Rectal smooth muscle tissue (tissue), 1 donor: Measurements from ENCODE around the gene IL1R1.

ENCODE experiments used
- H3K27ac ChIP-seq: one replicate; pipeline ENCODE4 v1.7.0; 2013; ENCODE audit warnings: low read depth, low read length, inconsistent platforms
- H3K27me3 ChIP-seq: one replicate; pipeline ENCODE4 v1.7.0; 2013; ENCODE audit warnings: low read length; ENCODE audit not compliant: control insufficient read depth, insufficient read depth
- H3K36me3 ChIP-seq: one replicate; pipeline ENCODE4 v1.7.0; 2013; ENCODE audit warnings: low read length; ENCODE audit not compliant: control insufficient read depth, insufficient read depth
- H3K4me1 ChIP-seq: one replicate; pipeline ENCODE4 v1.7.0; 2013; ENCODE audit warnings: low read length; ENCODE audit not compliant: control insufficient read depth, insufficient read depth
- H3K4me3 ChIP-seq: one replicate; pipeline ENCODE4 v1.7.0; 2013; ENCODE audit warnings: low read length
- H3K9ac ChIP-seq: one replicate; pipeline ENCODE4 v1.7.0; 2013; ENCODE audit warnings: low read length

Gene IL1R1

GRCh38 chr2:102129951-102130646, 12.4 kb upstream of the IL1R1 start:
- H3K27me3 ChIP-seq, result no peaks in the 10 kb centered on the region
- H3K4me1 ChIP-seq, result no peaks in the 10 kb centered on the region
- H3K27ac ChIP-seq, result no peak overlapping the region
- H3K36me3 ChIP-seq, result no peaks in the 10 kb centered on the region
- no peak overlapping the region for H3K9ac ChIP-seq
- H3K4me3 ChIP-seq, result no peak overlapping the region

- no peak overlapping the region for H3K9ac ChIP-seq
- no peaks in the 10 kb centered on the region for H3K36me3 ChIP-seq
- H3K4me1 ChIP-seq, result no peaks in the 10 kb centered on the region
- H3K27ac ChIP-seq, result no peak overlapping the region
- no peak overlapping the region for H3K4me3 ChIP-seq
- no peaks in the 10 kb centered on the region for H3K27me3 ChIP-seq
These were observed 11.9 kb upstream of the IL1R1 start for GRCh38 chr2:102130647-102130991.

- H3K9ac ChIP-seq, result no peak overlapping the region
- no peaks in the 10 kb centered on the region for H3K27me3 ChIP-seq
- no peak overlapping the region for H3K27ac ChIP-seq
- no peak overlapping the region for H3K4me3 ChIP-seq
- H3K4me1 ChIP-seq, result no peaks in the 10 kb centered on the region
- H3K36me3 ChIP-seq, result no peaks in the 10 kb centered on the region
These were observed 11.0 kb upstream of the IL1R1 start for GRCh38 chr2:102131564-102131963.

- Histone ChIP-seq H3K36me3 (no peaks in the 10 kb centered on the region), H3K27ac (no peak overlapping the region), H3K4me1 (peaks cover 3% of the 10 kb centered on the region), H3K27me3 (no peaks in the 10 kb centered on the region), H3K4me3 (no peak overlapping the region), H3K9ac (no peak overlapping the region)
These were observed 5.4 kb upstream of the IL1R1 start for GRCh38 chr2:102137138-102137537.

DNA sequence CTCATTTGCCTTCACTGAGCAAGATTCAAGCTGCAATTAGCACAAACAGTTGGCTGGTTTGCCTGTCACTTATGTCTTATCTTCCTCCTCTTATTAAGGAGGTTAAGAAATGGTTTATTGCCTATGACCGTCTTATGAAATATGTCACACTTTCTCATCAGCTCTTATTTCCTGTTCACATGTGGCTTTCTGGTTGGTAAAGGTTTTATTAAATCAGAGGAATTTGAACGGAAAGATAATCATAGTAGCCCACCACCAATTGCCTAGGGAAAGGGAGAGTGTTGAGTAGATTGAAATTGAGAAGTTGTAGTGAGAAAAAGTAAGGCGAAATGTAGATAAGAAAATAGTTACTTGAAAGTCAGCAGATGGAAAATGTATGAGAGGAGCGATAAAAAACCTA, 4.2 kb upstream of the IL1R1 start:
- no peak overlapping the region for H3K27ac ChIP-seq
- no peaks in the 10 kb centered on the region for H3K36me3 ChIP-seq
- no peaks in the 10 kb centered on the region for H3K27me3 ChIP-seq
- H3K9ac ChIP-seq, result no peak overlapping the region
- no peak overlapping the region for H3K4me3 ChIP-seq
- H3K4me1 ChIP-seq, result peaks cover 3% of the 10 kb centered on the region

DNA sequence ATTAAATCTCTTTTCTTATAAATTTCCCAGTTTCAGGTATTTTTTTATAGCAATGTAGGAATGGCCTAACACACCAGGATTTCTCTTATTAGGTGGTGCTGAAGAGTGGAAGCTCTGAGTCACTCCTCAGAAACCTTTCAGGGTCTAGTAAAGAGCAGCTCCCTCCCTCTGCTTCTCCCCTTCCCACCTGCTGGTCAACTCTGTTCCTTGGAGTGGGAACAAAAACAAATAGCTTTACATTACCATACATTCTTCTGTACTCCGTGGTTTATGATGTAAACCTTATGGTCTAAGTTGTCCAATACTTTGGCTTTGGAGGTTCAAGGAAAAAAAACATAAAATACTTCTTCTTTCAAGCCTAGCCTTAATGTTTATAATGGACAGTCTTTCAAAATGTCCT, 2.7 kb upstream of the IL1R1 start:
- no peak overlapping the region for H3K4me3 ChIP-seq
- peaks cover 3% of the 10 kb centered on the region for H3K4me1 ChIP-seq
- no peaks in the 10 kb centered on the region for H3K36me3 ChIP-seq
- H3K27me3 ChIP-seq, result no peaks in the 10 kb centered on the region
- no peak overlapping the region for H3K9ac ChIP-seq
- no peak overlapping the region for H3K27ac ChIP-seq

DNA sequence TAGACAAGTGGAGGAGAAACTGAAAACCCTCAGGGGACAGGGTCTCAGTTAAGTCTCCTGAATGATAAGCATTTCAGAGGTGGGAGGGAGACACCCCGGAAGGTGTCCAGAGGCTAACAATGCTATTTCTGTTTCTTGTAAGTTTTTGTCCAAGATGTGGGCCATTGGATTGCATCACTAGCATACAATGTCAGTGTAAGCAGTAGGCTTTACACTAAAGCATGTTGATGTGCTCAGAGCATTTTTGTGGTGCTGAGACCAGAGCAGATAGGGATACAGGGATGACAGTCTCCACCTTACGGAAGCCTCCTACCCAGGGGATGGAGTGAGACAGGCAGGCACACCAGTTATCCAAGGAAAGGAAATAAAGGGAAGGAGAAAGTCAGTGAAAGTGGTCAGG, 2.2 kb upstream of the IL1R1 start:
- H3K27ac ChIP-seq, result no peak overlapping the region
- no peaks in the 10 kb centered on the region for H3K36me3 ChIP-seq
- no peak overlapping the region for H3K4me3 ChIP-seq
- H3K27me3 ChIP-seq, result no peaks in the 10 kb centered on the region
- peaks cover 3% of the 10 kb centered on the region for H3K4me1 ChIP-seq
- no peak overlapping the region for H3K9ac ChIP-seq

DNA sequence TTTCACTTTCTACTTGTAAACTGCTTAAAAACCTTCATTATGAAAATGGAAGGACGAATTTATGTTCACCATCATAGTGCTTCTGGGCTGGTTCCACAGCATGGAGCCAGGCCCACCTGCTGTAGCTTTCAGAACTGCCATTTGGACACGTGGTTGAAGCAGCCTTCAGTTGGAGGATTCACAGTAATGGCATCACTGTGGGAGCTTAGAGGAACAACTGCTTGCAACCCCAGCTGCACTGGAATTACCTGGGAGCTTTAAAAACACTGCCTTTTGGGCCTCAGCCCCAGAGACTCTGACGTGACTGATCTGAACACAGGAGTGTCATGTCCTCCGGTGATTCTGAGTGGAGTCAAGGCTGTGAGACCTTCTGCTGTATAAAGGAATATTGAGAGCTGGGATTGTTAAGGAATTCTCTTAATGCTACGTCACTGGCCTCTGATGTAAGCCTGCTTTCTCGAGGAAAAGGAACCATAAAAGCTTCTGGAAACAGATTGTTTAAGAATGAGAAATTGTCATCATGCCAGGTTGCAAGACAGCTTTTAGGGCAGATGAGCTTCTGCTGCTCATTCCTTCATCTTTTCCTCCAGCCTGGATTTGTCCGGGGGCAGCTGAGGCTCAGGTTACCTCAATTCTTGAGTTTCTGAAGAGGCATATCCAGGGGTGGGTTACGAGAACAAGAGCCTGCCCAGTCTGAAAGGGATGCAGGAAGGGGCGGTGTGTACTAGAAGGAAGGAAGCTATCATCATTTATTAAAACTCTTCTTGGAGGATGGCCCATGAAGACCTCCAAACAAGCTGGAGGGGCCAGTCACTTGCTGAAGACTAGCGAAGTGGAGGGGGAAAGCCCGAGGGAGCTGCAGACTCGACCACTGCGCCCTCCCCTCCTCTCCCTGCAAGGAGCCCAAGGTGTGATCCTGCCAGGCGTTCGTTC, 1.3 kb upstream of the IL1R1 start:
- Histone ChIP-seq H3K9ac (no peak overlapping the region), H3K27me3 (no peaks in the 10 kb centered on the region), H3K36me3 (no peaks in the 10 kb centered on the region), H3K4me1 (peaks cover 3% of the 10 kb centered on the region), H3K27ac (peak overlapping the region; percentile 55), H3K4me3 (peak overlapping the region; percentile 18)

GRCh38 chr2:102142829-102143449, 393 bp downstream of the IL1R1 start:
- H3K27me3 ChIP-seq, result no peaks in the 10 kb centered on the region
- H3K4me1 ChIP-seq, result peaks cover 3% of the 10 kb centered on the region
- peak overlapping the region; percentile 82 for H3K4me3 ChIP-seq
- H3K27ac ChIP-seq, result peak overlapping the region; percentile 78
- no peaks in the 10 kb centered on the region for H3K36me3 ChIP-seq
- H3K9ac ChIP-seq, result peak overlapping the region; percentile 57

DNA sequence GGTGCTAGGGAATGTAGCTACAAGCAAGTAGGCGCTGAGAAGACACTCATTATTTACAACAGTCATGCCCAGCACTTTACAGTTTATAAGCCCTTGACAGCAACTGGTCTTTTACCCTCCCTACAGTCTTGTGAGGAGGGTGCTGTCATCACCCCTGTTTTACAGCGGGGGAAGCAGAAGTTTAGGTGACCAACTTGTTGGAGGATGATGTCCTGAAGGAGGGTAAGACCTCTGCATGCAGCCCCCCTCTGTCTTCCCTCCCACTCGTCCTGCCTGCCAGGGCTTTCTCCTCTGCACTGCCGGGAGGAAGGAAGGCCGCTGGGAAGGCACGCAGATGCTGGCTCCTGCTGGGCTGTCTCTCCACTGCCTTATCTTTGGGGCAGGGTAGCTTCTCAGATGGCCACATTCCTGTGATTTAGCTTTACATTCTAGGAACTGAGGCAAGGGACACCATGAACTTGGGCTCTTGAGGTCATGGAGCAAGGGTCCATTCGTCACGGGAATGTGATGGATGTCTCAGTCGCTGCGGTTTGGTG, 972 bp downstream of the IL1R1 start:
- peak overlapping the region; percentile 82 for H3K4me3 ChIP-seq
- H3K27me3 ChIP-seq, result no peaks in the 10 kb centered on the region
- peak overlapping the region; percentile 39 for H3K9ac ChIP-seq
- no peaks in the 10 kb centered on the region for H3K36me3 ChIP-seq
- peaks cover 3% of the 10 kb centered on the region for H3K4me1 ChIP-seq
- H3K27ac ChIP-seq, result peak overlapping the region; percentile 78

DNA sequence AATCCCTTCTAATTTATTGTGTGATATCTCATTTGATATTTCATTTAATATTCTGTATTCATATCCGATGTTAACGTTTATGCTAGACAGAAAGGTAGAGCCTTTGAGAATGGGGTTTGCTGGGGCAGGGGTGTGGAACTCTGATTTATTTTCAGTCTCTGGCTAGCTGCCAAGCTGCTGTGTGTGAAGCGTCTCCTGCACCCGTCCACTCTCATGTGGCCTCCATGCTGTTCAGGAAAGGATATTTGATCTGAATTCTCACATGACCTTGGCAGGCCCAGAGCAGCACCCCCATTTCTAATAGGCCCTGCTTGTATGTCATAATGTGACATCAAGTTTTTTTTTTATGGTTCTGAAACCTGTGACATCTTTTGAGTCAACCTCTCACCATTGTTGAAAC, 1.6 kb downstream of the IL1R1 start:
- Histone ChIP-seq H3K27me3 (no peaks in the 10 kb centered on the region), H3K27ac (no peak overlapping the region), H3K4me3 (peak overlapping the region; percentile 82), H3K36me3 (no peaks in the 10 kb centered on the region), H3K9ac (no peak overlapping the region), H3K4me1 (peaks cover 3% of the 10 kb centered on the region)

DNA sequence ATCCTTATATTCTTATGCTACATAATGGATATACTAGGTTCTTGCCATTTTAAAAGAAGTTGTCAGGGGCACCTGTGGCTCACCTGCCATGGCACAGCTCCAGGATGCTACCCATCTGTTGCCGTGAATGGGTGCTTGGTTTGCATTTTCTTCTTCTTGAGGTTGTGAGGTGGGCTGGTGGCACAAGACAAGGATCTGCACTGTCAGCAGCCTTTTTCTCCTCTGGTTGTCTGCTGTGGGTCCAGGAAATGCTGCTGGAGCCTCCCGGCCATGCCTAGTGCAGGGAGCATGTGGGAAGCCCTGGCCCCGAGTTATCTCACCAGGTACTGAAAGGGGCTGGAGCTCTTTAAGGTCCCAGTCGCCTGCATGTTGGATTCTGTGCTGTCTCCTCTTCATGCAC, 2.6 kb downstream of the IL1R1 start:
- Histone ChIP-seq H3K4me1 (peaks cover 3% of the 10 kb centered on the region), H3K9ac (no peak overlapping the region), H3K4me3 (no peak overlapping the region), H3K27ac (no peak overlapping the region), H3K36me3 (no peaks in the 10 kb centered on the region), H3K27me3 (no peaks in the 10 kb centered on the region)
